ENCODE data around the gene ZNF20. TPM values are rescaled to one million over a fixed set of nuclear protein-coding genes. Genes with fewer than 3 reads are reported as not detected.

ZNF20 gene
- total and polyA plus RNA-seq, 8 donors = 1.3 to 5.0 (median 2.6) TPM; not detected in 1

DNA sequence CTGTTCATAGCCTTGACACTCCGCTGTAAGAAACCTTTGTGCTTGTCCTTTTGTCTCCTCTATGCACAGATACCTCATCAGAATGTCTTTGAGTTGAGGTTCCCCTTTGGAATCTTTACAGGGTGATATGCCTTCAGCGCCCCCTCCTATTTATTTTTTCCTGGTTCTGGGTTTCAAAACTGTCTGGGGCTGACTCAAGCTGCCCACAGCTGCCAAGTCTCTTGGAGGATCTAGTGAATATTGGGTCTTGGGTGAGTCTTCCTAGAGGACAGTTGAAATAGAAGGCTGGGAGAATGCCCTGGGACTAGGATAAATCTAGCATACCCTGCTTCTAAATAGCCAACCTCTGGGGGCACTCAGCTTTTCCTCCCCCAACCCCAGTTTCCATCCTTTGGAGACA lies 23.7 kb upstream of the ZNF20 start:
- DNase-seq = no peak
- H3K36me3 ChIP-seq = peaks cover 0 to 18% (median 6%) of the 10 kb centered on the region in 4 donors
- peak overlapping the region; percentile 63 to 82 (median 79) for H3K4me3 ChIP-seq
- WGBS, 5 donors = 5 to 13% (median 8%) methylated on average over 2 of the region's 2 CpGs
- peak overlapping the region in 4 of 5 donors; percentile 92 to 98 (median 96) for H3K27ac ChIP-seq
- intact Hi-C loops (cut with DNase I; ENCODE audit: low total_unique reads) = no loop called here
- TF ChIP-seq, protein P1, sequence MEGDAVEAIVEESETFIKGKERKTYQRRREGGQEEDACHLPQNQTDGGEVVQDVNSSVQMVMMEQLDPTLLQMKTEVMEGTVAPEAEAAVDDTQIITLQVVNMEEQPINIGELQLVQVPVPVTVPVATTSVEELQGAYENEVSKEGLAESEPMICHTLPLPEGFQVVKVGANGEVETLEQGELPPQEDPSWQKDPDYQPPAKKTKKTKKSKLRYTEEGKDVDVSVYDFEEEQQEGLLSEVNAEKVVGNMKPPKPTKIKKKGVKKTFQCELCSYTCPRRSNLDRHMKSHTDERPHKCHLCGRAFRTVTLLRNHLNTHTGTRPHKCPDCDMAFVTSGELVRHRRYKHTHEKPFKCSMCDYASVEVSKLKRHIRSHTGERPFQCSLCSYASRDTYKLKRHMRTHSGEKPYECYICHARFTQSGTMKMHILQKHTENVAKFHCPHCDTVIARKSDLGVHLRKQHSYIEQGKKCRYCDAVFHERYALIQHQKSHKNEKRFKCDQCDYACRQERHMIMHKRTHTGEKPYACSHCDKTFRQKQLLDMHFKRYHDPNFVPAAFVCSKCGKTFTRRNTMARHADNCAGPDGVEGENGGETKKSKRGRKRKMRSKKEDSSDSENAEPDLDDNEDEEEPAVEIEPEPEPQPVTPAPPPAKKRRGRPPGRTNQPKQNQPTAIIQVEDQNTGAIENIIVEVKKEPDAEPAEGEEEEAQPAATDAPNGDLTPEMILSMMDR (IDR thresholded peaks at IDR 0.05) = no peak
- no peak for TF ChIP-seq EP300 (IDR thresholded peaks at IDR 0.05)
- TF ChIP-seq POLR2A (IDR thresholded peaks at IDR 0.05) = no peak
- H3K4me1 ChIP-seq = peaks cover 13 to 46% (median 32%) of the 10 kb centered on the region in 4 donors
- no peaks in the 10 kb centered on the region for H3K9me3 ChIP-seq
- H3K27me3 ChIP-seq = no peaks in the 10 kb centered on the region

- intact Hi-C loops (cut with DNase I; ENCODE audit: low total_unique reads) = no loop called here
- TF ChIP-seq EP300 (IDR thresholded peaks at IDR 0.05) (no peak), POLR2A (IDR thresholded peaks at IDR 0.05) (peak in 2 of 4 donors; percentile 9 to 64), POLR2AphosphoS5 (IDR thresholded peaks at IDR 0.05) (peak; percentile 82 to 89 (median 87))
- TF ChIP-seq, protein P1 (IDR thresholded peaks at IDR 0.05) = no peak
- DNase-seq = peak; percentile 95 to 98
- WGBS, 5 donors = 0 to 1% (median 0%) methylated on average over 33 to 57 of the region's 57 CpGs
- Histone ChIP-seq H3K36me3 (peaks cover 0 to 13% (median 0%) of the 10 kb centered on the region in 4 donors), H3K9me3 (no peaks in the 10 kb centered on the region), H3K27ac (peak within 1 kb of the TSS; percentile 92 to 99 (median 97)), H3K4me1 (peaks cover 13 to 45% (median 32%) of the 10 kb centered on the region in 4 donors), H3K4me3 (peak within 1 kb of the TSS; percentile 63 to 82 (median 79)), H3K27me3 (no peaks in the 10 kb centered on the region)
Measured at GRCh38 chr19:12162882-12163806, 23.0 kb upstream of the ZNF20 start, which contains the start of gene ZNF136. TSS of gene ZNF136 (plus strand) at chr19:12163096. CDS start at chr19:12163204, 108 bp downstream.

DNA sequence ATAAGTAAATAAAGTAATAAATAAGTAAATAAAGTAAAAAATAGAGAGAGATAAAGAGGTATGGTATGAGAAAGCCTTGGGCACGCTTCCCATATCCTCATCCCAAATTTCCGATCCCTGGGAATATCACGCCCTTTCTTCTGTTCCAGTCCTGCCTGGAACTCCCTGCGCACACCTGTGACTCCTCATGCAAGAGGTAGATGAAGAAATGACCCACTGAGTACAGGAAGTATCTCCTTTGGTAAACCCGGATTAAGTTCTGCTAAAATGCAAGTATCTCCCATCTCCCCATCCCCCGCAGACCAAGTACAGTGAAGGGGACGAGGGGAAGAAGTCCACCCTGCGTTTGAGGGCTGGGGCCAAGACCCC lies 22.3 kb upstream of the ZNF20 start:
- H3K36me3 ChIP-seq = peaks cover 0 to 13% (median 0%) of the 10 kb centered on the region in 4 donors
- no peak for DNase-seq
- peaks cover 13 to 45% (median 32%) of the 10 kb centered on the region in 4 donors for H3K4me1 ChIP-seq
- H3K27me3 ChIP-seq = no peaks in the 10 kb centered on the region
- H3K27ac ChIP-seq = peak overlapping the region; percentile 92 to 99 (median 97)
- H3K4me3 ChIP-seq = peak overlapping the region; percentile 63 to 82 (median 79)
- H3K9me3 ChIP-seq = no peaks in the 10 kb centered on the region
- WGBS, 5 donors = 15 to 18% (median 18%) methylated on average over 8 of the region's 8 CpGs
- intact Hi-C loops (cut with DNase I; ENCODE audit: low total_unique reads) = no loop called here
- TF ChIP-seq POLR2AphosphoS5 (IDR thresholded peaks at IDR 0.05) = no peak
- TF ChIP-seq POLR2A (IDR thresholded peaks at IDR 0.05) = no peak
- TF ChIP-seq EP300 (IDR thresholded peaks at IDR 0.05) = no peak
- TF ChIP-seq, protein P1 (IDR thresholded peaks at IDR 0.05) = no peak

DNA sequence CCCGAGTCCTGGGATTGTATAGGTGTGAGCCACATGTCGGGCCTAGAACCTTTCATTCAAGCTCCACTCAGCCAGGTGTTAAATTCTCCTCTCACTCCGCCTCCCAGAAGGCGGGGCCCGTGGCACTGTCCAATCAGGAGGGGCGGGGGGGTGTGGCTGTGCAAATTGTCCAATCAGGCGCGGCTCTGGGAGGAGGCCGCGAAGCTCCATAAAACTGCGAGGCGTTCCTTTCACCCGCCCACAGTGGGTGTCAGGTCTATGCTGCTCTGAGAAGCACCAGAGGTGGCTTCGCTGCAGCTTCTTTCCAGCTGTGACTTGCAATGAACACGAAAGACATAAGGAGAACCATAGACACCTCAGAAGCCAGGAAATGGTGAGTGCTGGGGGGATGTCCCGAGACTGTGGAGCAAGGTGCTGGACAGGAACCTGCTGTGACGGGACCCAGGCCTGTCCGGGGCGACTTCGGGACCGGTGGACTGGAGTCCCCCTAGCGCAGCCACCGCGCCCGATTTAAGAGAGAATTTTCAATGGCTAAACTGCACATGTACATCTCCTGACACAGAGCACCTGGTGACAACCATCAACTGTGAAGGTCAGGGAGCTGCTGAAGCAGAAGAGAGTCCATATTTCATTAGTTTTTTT lies 19.7 kb upstream of the ZNF20 start:
- 90 to 96% (median 94%) methylated on average over 25 of the region's 25 CpGs for WGBS, 5 donors
- intact Hi-C loops (cut with DNase I; ENCODE audit: low total_unique reads) = no loop called here
- H3K4me3 ChIP-seq = no peak overlapping the region
- peaks cover 25 to 39% (median 33%) of the 10 kb centered on the region in 4 donors for H3K4me1 ChIP-seq
- H3K9me3 ChIP-seq = no peaks in the 10 kb centered on the region
- H3K36me3 ChIP-seq = peaks cover 0 to 4% (median 0%) of the 10 kb centered on the region in 4 donors
- no peaks in the 10 kb centered on the region for H3K27me3 ChIP-seq
- no peak overlapping the region for H3K27ac ChIP-seq
- DNase-seq = no peak
- TF ChIP-seq POLR2A (IDR thresholded peaks at IDR 0.05) (no peak), POLR2AphosphoS5 (IDR thresholded peaks at IDR 0.05) (no peak), EP300 (IDR thresholded peaks at IDR 0.05) (no peak)
- TF ChIP-seq, protein P1 (IDR thresholded peaks at IDR 0.05) = no peak

Measured in stomach (tissue), 9 donors.